ENCODE results near the gene ANGPTL5. TPM values are rescaled to one million over a fixed set of nuclear protein-coding genes. Genes with fewer than 3 reads are reported as not detected.

ANGPTL5 gene
- total and polyA plus RNA-seq, 4 donors = not detected

DNA sequence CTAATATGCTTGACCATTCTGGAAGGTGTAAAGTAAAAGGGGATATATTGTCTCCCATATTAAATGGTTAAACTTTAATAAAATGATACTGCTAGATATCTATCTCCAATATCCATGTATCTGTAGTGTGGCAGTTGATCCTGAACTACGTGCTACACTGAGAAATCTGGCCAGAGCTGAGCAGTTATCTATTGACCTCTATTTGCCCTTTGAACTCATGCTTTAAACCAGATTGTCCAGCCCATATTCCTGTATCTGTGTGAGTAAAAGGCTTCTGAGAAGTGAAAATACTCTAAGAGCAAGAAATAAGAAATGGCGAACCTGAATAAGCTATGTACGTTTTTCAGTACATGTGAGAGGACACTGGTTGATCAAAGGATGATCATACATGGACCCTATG is 39.0 kb upstream of the ANGPTL5 start:
- 62% methylated on average over 3 of the region's 3 CpGs for WGBS
- H3K27ac ChIP-seq (ENCODE audit: low read depth in 1 of 2, low read length in 2 of 2) = no peak overlapping the region
- H3K4me1 ChIP-seq (ENCODE audit: control insufficient read depth in 4 of 4, insufficient read depth in 4 of 4, low read length in 3 of 4) = no peaks in the 10 kb centered on the region
- TF ChIP-seq RXRA (IDR thresholded peaks at IDR 0.05) (peak; percentile 68 to 79), HNF4A (conservative IDR thresholded peaks at IDR 0.05) (peak in 1 of 2 donors; percentile 19)
- TF ChIP-seq, protein P1, sequence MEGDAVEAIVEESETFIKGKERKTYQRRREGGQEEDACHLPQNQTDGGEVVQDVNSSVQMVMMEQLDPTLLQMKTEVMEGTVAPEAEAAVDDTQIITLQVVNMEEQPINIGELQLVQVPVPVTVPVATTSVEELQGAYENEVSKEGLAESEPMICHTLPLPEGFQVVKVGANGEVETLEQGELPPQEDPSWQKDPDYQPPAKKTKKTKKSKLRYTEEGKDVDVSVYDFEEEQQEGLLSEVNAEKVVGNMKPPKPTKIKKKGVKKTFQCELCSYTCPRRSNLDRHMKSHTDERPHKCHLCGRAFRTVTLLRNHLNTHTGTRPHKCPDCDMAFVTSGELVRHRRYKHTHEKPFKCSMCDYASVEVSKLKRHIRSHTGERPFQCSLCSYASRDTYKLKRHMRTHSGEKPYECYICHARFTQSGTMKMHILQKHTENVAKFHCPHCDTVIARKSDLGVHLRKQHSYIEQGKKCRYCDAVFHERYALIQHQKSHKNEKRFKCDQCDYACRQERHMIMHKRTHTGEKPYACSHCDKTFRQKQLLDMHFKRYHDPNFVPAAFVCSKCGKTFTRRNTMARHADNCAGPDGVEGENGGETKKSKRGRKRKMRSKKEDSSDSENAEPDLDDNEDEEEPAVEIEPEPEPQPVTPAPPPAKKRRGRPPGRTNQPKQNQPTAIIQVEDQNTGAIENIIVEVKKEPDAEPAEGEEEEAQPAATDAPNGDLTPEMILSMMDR (IDR thresholded peaks at IDR 0.05; ENCODE audit: low read depth, low read length, missing input control) = no peak
- H3K9ac ChIP-seq (ENCODE audit: low read depth in 1 of 2, low read length in 2 of 2) = no peak overlapping the region
- H3K9me3 ChIP-seq (ENCODE audit: control insufficient read depth in 4 of 4, low read length in 3 of 4) = no peaks in the 10 kb centered on the region
- no peaks in the 10 kb centered on the region for H3K36me3 ChIP-seq (ENCODE audit: control insufficient read depth in 4 of 4, insufficient read depth in 3 of 4, low read depth in 1 of 4, low read length in 3 of 4)
- no peaks in the 10 kb centered on the region for H3K27me3 ChIP-seq (ENCODE audit: control insufficient read depth in 4 of 4, insufficient read depth in 4 of 4, low read length in 3 of 4)
- DNase-seq (ENCODE audit: low spot score) = no peak
- no peak overlapping the region for H3K4me3 ChIP-seq (ENCODE audit: low read depth in 1 of 3, low read length in 3 of 3)

DNA sequence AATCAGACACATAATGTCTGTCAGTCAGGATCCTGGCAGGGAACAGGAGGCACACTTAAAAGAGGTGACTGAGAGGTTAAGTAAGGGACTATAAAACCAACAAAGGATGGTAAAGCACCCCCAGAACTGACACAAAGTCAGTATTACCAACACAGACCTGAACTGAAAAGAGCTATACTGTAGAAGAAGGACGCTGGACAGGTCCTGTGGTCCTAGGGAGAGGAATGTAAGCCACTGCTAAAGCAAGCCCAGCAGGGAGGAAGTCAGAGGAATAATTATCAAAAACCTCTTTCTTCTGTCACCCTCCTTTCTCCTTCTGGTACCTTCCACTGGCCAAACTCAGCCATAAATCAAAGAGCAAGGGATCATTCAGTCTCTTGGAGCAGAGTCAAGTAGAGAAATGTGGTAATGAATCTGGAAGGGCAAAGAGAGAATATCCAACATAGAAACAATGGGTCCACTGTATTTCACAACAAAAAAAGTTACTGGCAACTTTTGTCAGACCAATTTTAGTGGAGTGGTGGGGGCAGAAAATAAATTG is 33.4 kb upstream of the ANGPTL5 start:
- H3K27ac ChIP-seq (ENCODE audit: low read depth in 1 of 2, low read length in 2 of 2) = no peak overlapping the region
- TF ChIP-seq FOXA1 (IDR thresholded peaks at IDR 0.05) (no peak), SP1 (IDR thresholded peaks at IDR 0.05) (no peak), TAF1 (conservative IDR thresholded peaks at IDR 0.05) (no peak), EGR1 (IDR thresholded peaks at IDR 0.05; ENCODE audit: low read depth in 2 of 2) (no peak)
- TF ChIP-seq, protein P1 (IDR thresholded peaks at IDR 0.05; ENCODE audit: low read depth, low read length, missing input control) = no peak
- TF ChIP-seq, protein P2, sequence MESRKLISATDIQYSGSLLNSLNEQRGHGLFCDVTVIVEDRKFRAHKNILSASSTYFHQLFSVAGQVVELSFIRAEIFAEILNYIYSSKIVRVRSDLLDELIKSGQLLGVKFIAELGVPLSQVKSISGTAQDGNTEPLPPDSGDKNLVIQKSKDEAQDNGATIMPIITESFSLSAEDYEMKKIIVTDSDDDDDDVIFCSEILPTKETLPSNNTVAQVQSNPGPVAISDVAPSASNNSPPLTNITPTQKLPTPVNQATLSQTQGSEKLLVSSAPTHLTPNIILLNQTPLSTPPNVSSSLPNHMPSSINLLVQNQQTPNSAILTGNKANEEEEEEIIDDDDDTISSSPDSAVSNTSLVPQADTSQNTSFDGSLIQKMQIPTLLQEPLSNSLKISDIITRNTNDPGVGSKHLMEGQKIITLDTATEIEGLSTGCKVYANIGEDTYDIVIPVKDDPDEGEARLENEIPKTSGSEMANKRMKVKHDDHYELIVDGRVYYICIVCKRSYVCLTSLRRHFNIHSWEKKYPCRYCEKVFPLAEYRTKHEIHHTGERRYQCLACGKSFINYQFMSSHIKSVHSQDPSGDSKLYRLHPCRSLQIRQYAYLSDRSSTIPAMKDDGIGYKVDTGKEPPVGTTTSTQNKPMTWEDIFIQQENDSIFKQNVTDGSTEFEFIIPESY (IDR thresholded peaks at IDR 0.05) = no peak
- DNase-seq (ENCODE audit: low spot score) = no peak
- H3K9me3 ChIP-seq (ENCODE audit: control insufficient read depth in 4 of 4, low read length in 3 of 4) = no peaks in the 10 kb centered on the region
- no peaks in the 10 kb centered on the region for H3K27me3 ChIP-seq (ENCODE audit: control insufficient read depth in 4 of 4, insufficient read depth in 4 of 4, low read length in 3 of 4)
- H3K4me3 ChIP-seq (ENCODE audit: low read depth in 1 of 3, low read length in 3 of 3) = no peak overlapping the region
- no peaks in the 10 kb centered on the region for H3K36me3 ChIP-seq (ENCODE audit: control insufficient read depth in 4 of 4, insufficient read depth in 3 of 4, low read depth in 1 of 4, low read length in 3 of 4)
- H3K9ac ChIP-seq (ENCODE audit: low read depth in 1 of 2, low read length in 2 of 2) = no peak overlapping the region
- 67% methylated on average over 1 of the region's 1 CpG for WGBS
- no peaks in the 10 kb centered on the region for H3K4me1 ChIP-seq (ENCODE audit: control insufficient read depth in 4 of 4, insufficient read depth in 4 of 4, low read length in 3 of 4)

- H3K9ac ChIP-seq (ENCODE audit: low read depth in 1 of 2, low read length in 2 of 2) = no peak overlapping the region
- no peak overlapping the region for H3K27ac ChIP-seq (ENCODE audit: low read depth in 1 of 2, low read length in 2 of 2)
- no peak for TF ChIP-seq TAF1 (conservative IDR thresholded peaks at IDR 0.05)
- no peak for TF ChIP-seq HNF4A (conservative IDR thresholded peaks at IDR 0.05)
- TF ChIP-seq RXRA (IDR thresholded peaks at IDR 0.05) = no peak
- no peak for TF ChIP-seq EGR1 (IDR thresholded peaks at IDR 0.05; ENCODE audit: low read depth in 2 of 2)
- no peak for TF ChIP-seq ATF3 (IDR thresholded peaks at IDR 0.05)
- TF ChIP-seq, protein P3, sequence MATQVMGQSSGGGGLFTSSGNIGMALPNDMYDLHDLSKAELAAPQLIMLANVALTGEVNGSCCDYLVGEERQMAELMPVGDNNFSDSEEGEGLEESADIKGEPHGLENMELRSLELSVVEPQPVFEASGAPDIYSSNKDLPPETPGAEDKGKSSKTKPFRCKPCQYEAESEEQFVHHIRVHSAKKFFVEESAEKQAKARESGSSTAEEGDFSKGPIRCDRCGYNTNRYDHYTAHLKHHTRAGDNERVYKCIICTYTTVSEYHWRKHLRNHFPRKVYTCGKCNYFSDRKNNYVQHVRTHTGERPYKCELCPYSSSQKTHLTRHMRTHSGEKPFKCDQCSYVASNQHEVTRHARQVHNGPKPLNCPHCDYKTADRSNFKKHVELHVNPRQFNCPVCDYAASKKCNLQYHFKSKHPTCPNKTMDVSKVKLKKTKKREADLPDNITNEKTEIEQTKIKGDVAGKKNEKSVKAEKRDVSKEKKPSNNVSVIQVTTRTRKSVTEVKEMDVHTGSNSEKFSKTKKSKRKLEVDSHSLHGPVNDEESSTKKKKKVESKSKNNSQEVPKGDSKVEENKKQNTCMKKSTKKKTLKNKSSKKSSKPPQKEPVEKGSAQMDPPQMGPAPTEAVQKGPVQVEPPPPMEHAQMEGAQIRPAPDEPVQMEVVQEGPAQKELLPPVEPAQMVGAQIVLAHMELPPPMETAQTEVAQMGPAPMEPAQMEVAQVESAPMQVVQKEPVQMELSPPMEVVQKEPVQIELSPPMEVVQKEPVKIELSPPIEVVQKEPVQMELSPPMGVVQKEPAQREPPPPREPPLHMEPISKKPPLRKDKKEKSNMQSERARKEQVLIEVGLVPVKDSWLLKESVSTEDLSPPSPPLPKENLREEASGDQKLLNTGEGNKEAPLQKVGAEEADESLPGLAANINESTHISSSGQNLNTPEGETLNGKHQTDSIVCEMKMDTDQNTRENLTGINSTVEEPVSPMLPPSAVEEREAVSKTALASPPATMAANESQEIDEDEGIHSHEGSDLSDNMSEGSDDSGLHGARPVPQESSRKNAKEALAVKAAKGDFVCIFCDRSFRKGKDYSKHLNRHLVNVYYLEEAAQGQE (IDR thresholded peaks at IDR 0.05) = no peak
- no peak for TF ChIP-seq FOXA2 (IDR thresholded peaks at IDR 0.05)
- TF ChIP-seq YY1 (IDR thresholded peaks at IDR 0.05) = no peak
- TF ChIP-seq, protein P2 (IDR thresholded peaks at IDR 0.05) = no peak
- TF ChIP-seq FOXA1 (IDR thresholded peaks at IDR 0.05) = no peak
- no peak for TF ChIP-seq RAD21 (IDR thresholded peaks at IDR 0.05)
- no peak for TF ChIP-seq SP1 (IDR thresholded peaks at IDR 0.05)
- no peak for TF ChIP-seq GABPA (IDR thresholded peaks at IDR 0.05 in 1 of 2, conservative IDR thresholded peaks at IDR 0.05 in 1 of 2)
- H3K9me3 ChIP-seq (ENCODE audit: control insufficient read depth in 4 of 4, low read length in 3 of 4) = no peaks in the 10 kb centered on the region
- WGBS = 85% methylated on average over 4 of the region's 4 CpGs
- H3K27me3 ChIP-seq (ENCODE audit: control insufficient read depth in 4 of 4, insufficient read depth in 4 of 4, low read length in 3 of 4) = peaks cover 0 to 2% (median 0%) of the 10 kb centered on the region in 4 donors
- no peak for DNase-seq (ENCODE audit: low spot score)
- H3K4me3 ChIP-seq (ENCODE audit: low read depth in 1 of 3, low read length in 3 of 3) = no peak overlapping the region
- no peaks in the 10 kb centered on the region for H3K4me1 ChIP-seq (ENCODE audit: control insufficient read depth in 4 of 4, insufficient read depth in 4 of 4, low read length in 3 of 4)
- no peaks in the 10 kb centered on the region for H3K36me3 ChIP-seq (ENCODE audit: control insufficient read depth in 4 of 4, insufficient read depth in 3 of 4, low read depth in 1 of 4, low read length in 3 of 4)
These were observed 29.1 kb upstream of the ANGPTL5 start for GRCh38 chr11:101945448-101945847.
